Kidney (tissue), 14 donors: Measurements from ENCODE around the gene ERC2. TPM values are rescaled to one million over a fixed set of nuclear protein-coding genes. Genes with fewer than 3 reads are reported as not detected.

ENCODE experiments used
- DNase-seq, 5 donors: peaks; one replicate each; pipeline ENCODE4 v3.0.0-alpha.2; 2013 to 2020
- FAIRE-seq: peaks from 2 replicates; lab custom pipeline; 2012; peaks lifted over from hg19 to GRCh38; lab: Jason Lieb, UNC
- H3K27ac ChIP-seq, 2 donors: one replicate each; pipeline ENCODE4 v1.7.0; 2013; ENCODE audit warnings: low read depth in 2 of 2, low read length in 2 of 2, inconsistent platforms in 1 of 2
- H3K27me3 ChIP-seq: one replicate; pipeline ENCODE4 v1.7.1; 2013; ENCODE audit warnings: low read length, inconsistent platforms; ENCODE audit not compliant: control insufficient read depth, insufficient read depth
- H3K36me3 ChIP-seq, 3 donors: one replicate each; pipeline versions ENCODE4 v1.7.0 to v1.7.1; 2013; ENCODE audit warnings: low read length in 3 of 3, control low read depth in 1 of 3, inconsistent platforms in 1 of 3; ENCODE audit not compliant: insufficient read depth in 3 of 3, control insufficient read depth in 2 of 3
- H3K4me1 ChIP-seq, 3 donors: one replicate each; pipeline versions ENCODE4 v1.7.0 to v1.7.1; 2013; ENCODE audit warnings: low read length in 3 of 3, inconsistent platforms in 1 of 3, low read depth in 1 of 3; ENCODE audit not compliant: control insufficient read depth in 2 of 3, insufficient read depth in 2 of 3
- H3K4me3 ChIP-seq, 3 donors: one replicate each; pipeline versions ENCODE4 v1.7.0 to v1.8.1; 2013; ENCODE audit warnings: low read length in 3 of 3, control low read depth in 1 of 3, inconsistent platforms in 1 of 3
- H3K9ac ChIP-seq, 3 donors: one replicate each; pipeline versions ENCODE4 v1.7.0 to v1.7.1; 2013; ENCODE audit warnings: low read length in 3 of 3, control low read depth in 1 of 3, inconsistent platforms in 1 of 3
- H3K9me3 ChIP-seq, 3 donors: one replicate each; pipeline versions ENCODE4 v1.7.0 to v1.7.1; 2013; ENCODE audit warnings: low read length in 3 of 3, control low read depth in 1 of 3, inconsistent platforms in 1 of 3; ENCODE audit not compliant: control insufficient read depth in 2 of 3, insufficient read depth in 1 of 3
- CTCF ChIP-seq: IDR thresholded peaks from 3 replicates; pipeline ENCODE4 v1.5.1; 2012; ENCODE audit warnings: mild to moderate bottlenecking, moderate library complexity, borderline replicate concordance; ENCODE audit not compliant: insufficient read depth; ENCODE audit errors: extremely low read depth
- intact Hi-C: fragments of 100-400 bp; cut with DNase I; formaldehyde crosslinking; loops from one replicate; pipeline ENCODE4 v1.11.1; 2022
- polyA plus RNA-seq: library from polyadenylated mRNA; stranded (reverse); fragments of 350-450 nt; fragmentation: Illumina TruSeq; extraction: RNeasy Lipid Tissue Mini Kit (QIAGEN cat#74804); gene quantifications from one replicate; pipeline ENCODE4 v1.2.3, GENCODE V29; 2014; ENCODE audit warnings: low read depth, low replicate concordance; ENCODE audit not compliant: insufficient read depth
- total RNA-seq: library from RNA; stranded (reverse); fragmentation: NEBNext Ultra II Directional; extraction: Animal tissue kit (Norgen Biotek cat#: 25700); gene quantifications from one replicate; pipeline ENCODE4 v1.2.1, GENCODE V29; 2021
- donor health status: control.
- donor health status: control.
- donor health status: control.
- donor health status: control.
- donor health status: control.
- donor health status: DM: yes; HTN: yes; CAD: no.
- donor health status: Normal renal cell carcinoma (clear cell type).

Gene ERC2
- total and polyA plus RNA-seq, 2 donors from 2014 or later, result 0.92 to 3.8 TPM

- Histone ChIP-seq H3K4me3 (no peak overlapping the region), H3K36me3 (no peaks in the 10 kb centered on the region), H3K9ac (no peak overlapping the region), H3K27me3 (no peaks in the 10 kb centered on the region), H3K9me3 (no peaks in the 10 kb centered on the region), H3K4me1 (no peaks in the 10 kb centered on the region), H3K27ac (no peak overlapping the region)
- no peak for DNase-seq
- intact Hi-C loops, result no loop called here
- TF ChIP-seq CTCF, result no peak
- no peak for FAIRE-seq
Observed at GRCh38 chr3:56397798-56398197, 70.5 kb downstream of the ERC2 start.

- Histone ChIP-seq H3K36me3 (no peaks in the 10 kb centered on the region), H3K27me3 (no peaks in the 10 kb centered on the region), H3K9ac (no peak overlapping the region), H3K4me3 (no peak overlapping the region), H3K4me1 (no peaks in the 10 kb centered on the region), H3K27ac (no peak overlapping the region), H3K9me3 (no peaks in the 10 kb centered on the region)
- TF ChIP-seq CTCF, result no peak
- DNase-seq (no peak), FAIRE-seq (no peak)
- intact Hi-C loops, result no loop called here
Observed at GRCh38 chr3:56389183-56389830, 79.0 kb downstream of the ERC2 start.

GRCh38 chr3:56383092-56383491 is 85.2 kb downstream of the ERC2 start:
- Histone ChIP-seq H3K27me3 (no peaks in the 10 kb centered on the region), H3K27ac (no peak overlapping the region), H3K4me1 (no peaks in the 10 kb centered on the region), H3K9ac (no peak overlapping the region), H3K9me3 (no peaks in the 10 kb centered on the region), H3K4me3 (no peak overlapping the region), H3K36me3 (no peaks in the 10 kb centered on the region)
- DNase-seq (no peak), FAIRE-seq (no peak)
- intact Hi-C loops, result no loop called here
- no peak for TF ChIP-seq CTCF
